GM12878 (cell line): ENCODE results near the gene POU2AF2. TPM values are rescaled to one million over a fixed set of nuclear protein-coding genes. Genes with fewer than 3 reads are reported as not detected.

Source experiments
- ATAC-seq: fragments of 200-7000 bp; cut with Tn5 transposase; 3 replicates; pipeline ENCODE4 v1.9.1; 2020; ENCODE audit warnings: mild to moderate bottlenecking, moderate library complexity
- BruUV-seq: library from RNA; stranded (reverse); fragments of 400-500 nt; replicated peaks from 2 replicates; lab custom pipeline; 2021; lab: Mats Ljungman, UMichigan
- CTCF ChIA-PET: fragments of 300-600 bp; sonication (Branson Sonifier 250); formaldehyde crosslinking; extraction: SDS; loops from one replicate; lab custom pipeline; 2021; ENCODE audit warnings: inconsistent platforms; lab: Yijun Ruan, JAX
- POLR2A ChIA-PET: fragments of 350-600 bp; formaldehyde crosslinking; extraction: SDS; loops from one replicate; lab custom pipeline; 2021; ENCODE audit warnings: inconsistent platforms; lab: Charles Lee
- RAD21 ChIA-PET: fragments of 300-600 bp; sonication (Branson Sonifier 250); formaldehyde crosslinking; loops from one replicate; lab custom pipeline; 2023; ENCODE audit warnings: antibody characterized with exemption; ENCODE audit not compliant: unreplicated experiment; lab: Charles Lee
- SMC1A ChIA-PET: fragments of 300-600 bp; sonication (Branson Sonifier 250); formaldehyde crosslinking; loops from one replicate; lab custom pipeline; 2023; ENCODE audit not compliant: unreplicated experiment, uncharacterized antibody; lab: Charles Lee
- DNase-seq: peaks from one replicate; pipeline ENCODE4 v3.0.0-alpha.2; 2011; ENCODE audit warnings: low read depth, low spot score
- FAIRE-seq: peaks from 3 replicates; lab custom pipeline; 2011; peaks lifted over from hg19 to GRCh38; lab: Jason Lieb, UNC
- H2AFZ ChIP-seq: 2 replicates; pipeline ENCODE4 v1.6.0; 2011; ENCODE audit warnings: low read depth, low read length, control low read depth; ENCODE audit not compliant: control insufficient read depth
- H3K27ac ChIP-seq: 2 replicates; pipeline ENCODE4 v1.5.1; 2011; ENCODE audit warnings: control low read depth; ENCODE audit not compliant: control insufficient read depth, insufficient read depth
- H3K27me3 ChIP-seq, 2 experiments: replicated peaks in 1 of 2; 2 replicates each; pipeline versions ENCODE4 v1.6.0 to v1.6.1; 2011; ENCODE audit warnings: low read length in 1 of 2; ENCODE audit not compliant: control insufficient read depth in 2 of 2, insufficient read depth in 2 of 2
- H3K36me3 ChIP-seq, 2 experiments: 2 replicates each; pipeline ENCODE4 v1.5.1; 2011; ENCODE audit warnings: low read length in 1 of 2; ENCODE audit not compliant: control insufficient read depth in 2 of 2, insufficient read depth in 2 of 2
- H3K4me1 ChIP-seq: 2 replicates; pipeline ENCODE4 v1.6.1; 2011; ENCODE audit warnings: mild to moderate bottlenecking, low read length, moderate library complexity, mixed read lengths; ENCODE audit not compliant: control insufficient read depth, insufficient read depth
- H3K4me2 ChIP-seq: 2 replicates; pipeline ENCODE4 v1.6.0; 2011; ENCODE audit warnings: control low read depth; ENCODE audit not compliant: control insufficient read depth, insufficient read depth
- H3K4me3 ChIP-seq: fragments of 200-600 bp; sonication (generic); 2 replicates; pipeline ENCODE4 v1.5.1; 2016
- H3K79me2 ChIP-seq: 2 replicates; pipeline ENCODE4 v1.6.0; 2011; ENCODE audit warnings: low read length; ENCODE audit not compliant: control insufficient read depth, insufficient read depth
- H3K9ac ChIP-seq: 2 replicates; pipeline ENCODE4 v1.8.0; 2011; ENCODE audit warnings: low read length, control low read depth, mixed read lengths; ENCODE audit not compliant: control insufficient read depth, insufficient read depth
- H3K9me3 ChIP-seq: replicated peaks from 3 replicates; pipeline ENCODE4 v1.5.1; 2011; ENCODE audit warnings: mild to moderate bottlenecking, low read length; ENCODE audit not compliant: control insufficient read depth, insufficient read depth
- H4K20me1 ChIP-seq: 2 replicates; pipeline ENCODE4 v1.6.0; 2011; ENCODE audit not compliant: control insufficient read depth, insufficient read depth
- HSF1 ChIP-seq: fragments of 150-350 bp; IDR thresholded peaks from 2 replicates; pipeline ENCODE4 v1.6.1; 2014; ENCODE audit warnings: mild to moderate bottlenecking, low read depth, low read length
- POLR2AphosphoS5 ChIP-seq: IDR thresholded peaks from 2 replicates; pipeline ENCODE4 v1.6.1; 2011; ENCODE audit warnings: mild to moderate bottlenecking, low read length, inconsistent platforms
- TCF3 ChIP-seq: IDR thresholded peaks from 2 replicates; pipeline ENCODE4 v1.6.1; 2012; ENCODE audit warnings: low read depth, mild to moderate bottlenecking, low read length, borderline replicate concordance; ENCODE audit not compliant: insufficient read depth
- WGBS: methylation state at CpG from one replicate; pipeline ENCODE4 v1.1.6; 2016; ENCODE audit warnings: low lambda C conversion rate; ENCODE audit not compliant: insufficient replicate concordance, insufficient coverage; ENCODE audit errors: missing lambda C conversion rate; 5-methylcytosine and 5-hydroxymethylcytosine counted together
- in situ Hi-C: fragments of 300-500 bp; cut with MboI; formaldehyde crosslinking; loops from 9 replicates; pipeline ENCODE4 v1.14.3; 2018; ENCODE audit warnings: mixed read lengths
- intact Hi-C: fragments of 100-400 bp; cut with micrococcal nuclease; formaldehyde crosslinking; loops from one replicate; pipeline ENCODE4 v1.14.2; 2022; ENCODE audit not compliant: unreplicated experiment
- polyA plus RNA-seq, 11 experiments: library from polyadenylated mRNA; depleted of rRNA in 4 of 11; unstranded in 6 of 11; stranded (reverse) in 5 of 11; fragments of >200 nt; fragmentation: Nextera tagmentation in 4 of 11; fragmentation: Illumina TruSeq in 1 of 11; extraction: Ambion mirVana in 4 of 11; extraction: Trizol in 1 of 11; gene quantifications; 1 replicate in 1 of 11; 2 replicates in 10 of 11; pipeline versions ENCODE4 v1.2.1 to v1.2.3, GENCODE V29; 2011 to 2016; ENCODE audit warnings: inconsistent platforms in 2 of 11, missing spikeins in 2 of 11, low read depth in 1 of 11
- total RNA-seq, 4 experiments: library from RNA; depleted of rRNA in 3 of 4; stranded (reverse); fragments of >200 nt in 3 of 4; fragmentation: Illumina TruSeq in 1 of 4; extraction: Trizol in 1 of 4; gene quantifications; 2 replicates each; pipeline versions ENCODE4 v1.2.1 to v1.2.3, GENCODE V29; 2013 to 2021

POU2AF2 gene
- total and polyA plus RNA-seq, 10 of the 15 experiments (the other 5 are each of a cell fraction or from before 2014, with no cell fraction given) = not detected

DNA sequence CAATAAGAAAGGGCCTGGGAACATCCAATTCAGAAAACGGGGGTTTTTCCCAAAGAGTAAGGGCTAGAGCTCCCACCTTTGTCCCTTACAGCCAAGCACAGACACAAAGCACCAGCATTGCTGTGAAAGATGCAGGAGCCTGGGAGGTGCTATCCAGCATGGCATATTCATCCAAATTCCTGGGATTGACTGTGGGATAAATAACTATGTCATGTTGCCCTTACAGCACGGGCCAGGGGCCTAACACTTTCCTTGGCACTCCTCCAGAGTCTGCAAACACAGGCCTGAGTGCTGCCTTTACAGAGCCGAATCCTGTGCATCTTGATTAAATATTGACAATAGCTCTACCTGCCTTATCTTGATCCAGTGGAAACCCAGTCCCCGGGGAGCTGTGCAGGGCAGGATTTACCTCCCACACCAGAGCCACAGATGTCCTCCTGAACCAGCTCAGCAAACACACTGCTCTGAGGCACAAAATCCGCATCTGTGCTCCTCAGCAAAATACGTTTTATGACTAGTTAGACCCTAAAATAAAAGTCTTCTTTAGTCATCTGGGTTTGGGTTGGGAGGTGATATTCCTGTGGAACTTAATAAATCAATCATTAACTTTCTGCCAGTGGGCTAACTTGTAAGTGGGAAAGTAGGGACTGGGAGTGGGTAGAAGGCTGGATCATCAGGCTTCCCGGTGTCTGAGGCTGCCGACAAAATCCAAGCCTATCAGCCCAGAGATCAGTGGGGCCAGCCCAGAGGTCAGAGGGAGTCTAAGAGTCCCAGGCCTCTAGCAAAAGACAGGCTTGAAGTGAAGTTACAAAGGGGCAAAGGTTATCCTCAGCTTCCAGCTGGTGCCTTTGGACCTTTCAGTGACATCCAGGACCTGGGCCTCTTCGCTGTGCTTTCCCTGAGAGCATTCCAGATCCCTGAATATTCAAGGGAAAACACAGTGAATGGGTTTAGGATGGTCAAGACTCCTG is 89.3 kb downstream of the POU2AF2 start:
- no peak overlapping the region for H3K27ac ChIP-seq
- TF ChIP-seq POLR2AphosphoS5 (peak; percentile 34; the same call in 1 of the 2 replicates), HSF1 (no peak), TCF3 (no peak)
- no peak overlapping the region for H3K4me2 ChIP-seq
- H3K4me3 ChIP-seq = no peak overlapping the region
- H3K79me2 ChIP-seq = no peaks in the 10 kb centered on the region
- ATAC-seq (no peak), FAIRE-seq (no peak), DNase-seq (no peak)
- ChIA-PET POLR2A (interaction anchor here (1.7 kb wide), 1 partner anchor 82 kb away, joined by 4 read pairs; no protein-coding TSS in a partner anchor), CTCF (interaction anchor here (0.6 to 3.8 kb wide), 4 partner anchors 34 to 859 kb away, joined by 3 to 27 read pairs (median 4); no protein-coding TSS in a partner anchor), RAD21 (no interaction called here), SMC1A (interaction anchor here (0.9 to 1.6 kb wide), 4 partner anchors 8 to 94 kb away, joined by 3 to 5 read pairs (median 4); no protein-coding TSS in a partner anchor)
- no peak overlapping the region for H2AFZ ChIP-seq
- intact Hi-C loops = no loop called here
- H3K27me3 ChIP-seq = no peaks in the 10 kb centered on the region
- in situ Hi-C loops = no loop called here
- H3K9me3 ChIP-seq = peaks cover 2% of the 10 kb centered on the region; the same call in 1 of the 3 replicates
- BruUV-seq = no TSS peak
- no peaks in the 10 kb centered on the region for H4K20me1 ChIP-seq
- WGBS = 74% methylated on average over 9 of the region's 9 CpGs
- no peak overlapping the region for H3K9ac ChIP-seq
- no peaks in the 10 kb centered on the region for H3K36me3 ChIP-seq
- H3K4me1 ChIP-seq = peaks cover 3% of the 10 kb centered on the region; the same call in 1 of the 2 replicates
